Keratinocyte (primary cell): ENCODE results near the gene PALD1.

Source experiments
- CTCF ChIP-seq, 3 experiments: IDR thresholded peaks in 1 of 3; conservative IDR thresholded peaks in 1 of 3; optimal IDR thresholded peaks in 1 of 3; 2 replicates in 2 of 3; 3 replicates in 1 of 3; pipeline versions ENCODE3 to v1.5.1; 2011; ENCODE audit warnings: low read length in 3 of 3, mild to moderate bottlenecking in 3 of 3, moderate library complexity in 2 of 3, control low read depth in 1 of 3, inconsistent platforms in 1 of 3; ENCODE audit not compliant: insufficient read depth in 2 of 3; ENCODE audit errors: extremely low read depth in 1 of 3
- EZH2 ChIP-seq: IDR thresholded peaks from one replicate; pipeline ENCODE4 v1.6.1; 2012; ENCODE audit warnings: inconsistent platforms, mild to moderate bottlenecking, low read length, moderate library complexity

- TF ChIP-seq CTCF (optimal IDR thresholded peaks at IDR 0.05 in 1 of 3, IDR thresholded peaks at IDR 0.05 in 1 of 3, conservative IDR thresholded peaks at IDR 0.05 in 1 of 3; ENCODE audit: extremely low read depth in 1 of 3, insufficient read depth in 2 of 3, low read length in 3 of 3) (no peak), EZH2 (no peak)
Measured at GRCh38 chr10:70604106-70604505, 125.5 kb downstream of the PALD1 start.
